ENCODE data around the gene SIGLEC7.

The SIGLEC7 gene

DNA sequence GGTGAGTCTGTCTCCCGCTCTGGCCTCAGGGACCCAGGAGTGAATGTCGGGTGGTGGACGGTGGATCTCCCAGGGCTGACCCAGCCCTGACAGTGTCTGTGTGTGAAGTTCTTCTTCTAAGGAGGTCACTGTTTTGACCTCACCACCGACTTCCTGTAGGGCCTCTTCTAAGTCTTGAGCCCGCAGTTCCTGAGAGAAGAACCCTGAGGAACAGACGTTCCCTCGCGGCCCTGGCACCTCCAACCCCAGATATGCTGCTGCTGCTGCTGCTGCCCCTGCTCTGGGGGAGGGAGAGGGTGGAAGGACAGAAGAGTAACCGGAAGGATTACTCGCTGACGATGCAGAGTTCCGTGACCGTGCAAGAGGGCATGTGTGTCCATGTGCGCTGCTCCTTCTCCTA, at the start of gene SIGLEC7:
Gene SIGLEC7 (plus strand): TSS at position 183 of the 400 bp plus-strand sequence. CDS start 69 bp downstream, at position 252.
- no peak for DNase-seq

- no peak for DNase-seq
Observed at GRCh38 chr19:51093101-51093500, 49.0 kb upstream of the SIGLEC7 start.

- no peak for DNase-seq
Observed at GRCh38 chr19:51093510-51094345, 48.4 kb upstream of the SIGLEC7 start.

DNA sequence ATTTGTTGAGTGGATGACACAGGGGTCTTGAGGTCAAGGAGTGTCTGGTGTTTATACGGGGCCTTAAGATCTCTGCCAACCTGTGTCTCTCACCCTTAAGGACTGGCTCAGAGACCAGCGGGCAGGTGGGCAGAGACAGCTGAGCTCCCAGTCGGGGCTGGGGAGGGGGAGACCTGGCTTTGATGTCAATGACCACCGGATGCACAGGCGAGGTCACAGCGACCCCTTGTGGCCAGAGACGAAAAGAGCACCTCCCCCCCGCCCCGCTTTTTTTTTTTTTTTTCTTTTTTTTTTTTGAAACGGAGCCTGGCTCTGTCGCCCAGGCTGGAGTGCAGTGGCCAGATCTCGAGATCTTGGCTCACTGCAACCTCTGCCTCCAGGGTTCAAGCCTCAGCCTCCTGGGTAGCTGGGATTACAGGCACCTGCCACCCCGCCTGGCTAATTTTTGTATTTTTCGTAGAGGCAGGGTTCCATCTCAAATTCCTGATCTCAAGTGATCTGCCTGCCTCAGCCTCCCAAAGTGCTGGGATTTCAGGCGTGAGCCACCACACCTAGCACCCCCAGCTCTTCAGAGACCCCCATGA, 47.3 kb upstream of the SIGLEC7 start:
- peak in 1 of 2 experiments; percentile 31 for DNase-seq

DNA sequence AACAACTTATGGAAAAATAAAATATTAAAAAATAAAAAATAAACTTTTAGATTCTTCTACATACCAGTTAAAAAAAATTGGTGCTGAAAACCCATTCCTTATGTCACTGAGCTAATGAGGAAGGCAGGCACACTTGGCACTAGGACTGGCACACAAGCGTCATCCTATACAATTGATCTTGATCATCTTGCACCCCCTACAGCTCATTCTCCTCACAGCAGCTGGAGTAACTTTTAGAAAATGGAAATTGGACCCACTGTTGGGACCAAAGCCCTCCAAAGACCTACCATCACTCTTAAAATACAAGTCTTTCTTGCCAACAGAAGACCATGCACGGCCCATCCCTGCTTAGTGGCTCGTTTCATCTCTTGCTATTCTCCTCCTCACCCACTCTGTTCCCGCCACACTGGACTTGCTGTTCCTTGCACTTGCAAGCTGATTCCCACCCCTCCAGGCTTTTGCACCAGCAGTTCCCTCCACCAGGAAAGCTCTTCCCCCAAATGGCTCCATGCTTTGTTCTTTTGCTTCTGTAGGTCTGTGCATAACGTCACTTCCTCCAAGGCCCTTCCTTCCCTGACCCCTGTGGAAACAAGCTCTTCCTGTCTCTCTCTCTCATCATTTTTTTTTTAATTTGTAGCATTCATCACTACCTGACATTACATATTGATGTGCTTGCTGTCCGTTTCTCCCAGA, 45.5 kb upstream of the SIGLEC7 start:
- DNase-seq: no peak

- DNase-seq: peak in 1 of 2 experiments; percentile 27
Observed at GRCh38 chr19:51097166-51097738, 44.8 kb upstream of the SIGLEC7 start.

- no peak for DNase-seq
Observed at GRCh38 chr19:51097796-51098195, 44.3 kb upstream of the SIGLEC7 start.

GRCh38 chr19:51098365-51099046, 43.6 kb upstream of the SIGLEC7 start:
- DNase-seq: no peak

DNA sequence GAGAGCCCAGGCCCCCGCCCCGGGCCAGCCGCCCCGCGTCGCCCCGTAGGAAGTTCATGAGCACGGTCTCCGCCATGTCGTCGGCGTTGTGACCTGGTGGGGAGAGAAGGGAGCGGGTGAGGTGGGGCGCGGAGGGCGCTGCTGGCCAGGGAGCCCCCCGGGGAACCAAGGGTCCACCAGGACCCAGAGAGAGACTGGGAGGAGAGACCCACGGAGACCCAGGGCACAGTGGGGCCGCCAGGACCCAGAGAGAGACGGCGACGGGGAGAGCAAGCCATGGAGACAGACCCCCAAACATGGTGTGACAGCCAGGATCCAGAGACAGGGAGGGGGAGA, 43.1 kb upstream of the SIGLEC7 start:
- DNase-seq: no peak

- DNase-seq: no peak
Observed at GRCh38 chr19:51100601-51101000, 41.5 kb upstream of the SIGLEC7 start.

DNA sequence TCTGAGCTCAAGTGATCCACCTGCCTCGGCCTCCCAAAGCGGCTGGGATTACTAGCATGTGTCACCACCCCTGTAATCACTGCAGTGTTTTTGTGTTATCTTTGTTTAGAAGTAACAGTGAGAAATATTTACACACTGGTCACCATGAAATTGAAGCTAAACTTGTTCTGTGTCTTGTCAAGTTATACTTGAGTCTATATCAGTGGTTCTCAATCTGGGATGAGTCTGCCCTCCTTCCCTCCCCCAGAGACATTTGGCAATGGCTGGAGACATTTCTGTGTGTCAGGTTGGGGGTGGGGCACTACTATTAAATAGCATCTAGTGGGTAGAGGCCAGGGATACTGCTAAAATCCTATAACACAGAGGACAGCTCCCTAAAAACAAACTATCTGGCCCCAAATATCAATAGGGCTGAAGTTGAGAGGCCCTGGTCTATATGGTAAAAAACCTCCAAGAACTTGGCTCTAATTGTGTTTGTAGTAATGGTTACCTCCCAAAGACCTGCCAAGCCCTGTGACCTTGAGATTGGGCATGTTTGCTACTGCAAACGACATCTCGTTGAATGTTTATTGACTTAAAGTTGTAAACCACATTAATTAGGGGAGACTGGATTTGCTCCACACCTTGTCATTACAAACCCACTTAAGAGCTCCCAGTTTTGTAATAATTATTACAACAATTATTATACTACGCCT, 40.8 kb upstream of the SIGLEC7 start:
- DNase-seq: no peak

- DNase-seq: no peak
Observed at GRCh38 chr19:51102991-51103390, 39.1 kb upstream of the SIGLEC7 start.

GRCh38 chr19:51103926-51104341, 38.2 kb upstream of the SIGLEC7 start:
- DNase-seq: no peak

DNA sequence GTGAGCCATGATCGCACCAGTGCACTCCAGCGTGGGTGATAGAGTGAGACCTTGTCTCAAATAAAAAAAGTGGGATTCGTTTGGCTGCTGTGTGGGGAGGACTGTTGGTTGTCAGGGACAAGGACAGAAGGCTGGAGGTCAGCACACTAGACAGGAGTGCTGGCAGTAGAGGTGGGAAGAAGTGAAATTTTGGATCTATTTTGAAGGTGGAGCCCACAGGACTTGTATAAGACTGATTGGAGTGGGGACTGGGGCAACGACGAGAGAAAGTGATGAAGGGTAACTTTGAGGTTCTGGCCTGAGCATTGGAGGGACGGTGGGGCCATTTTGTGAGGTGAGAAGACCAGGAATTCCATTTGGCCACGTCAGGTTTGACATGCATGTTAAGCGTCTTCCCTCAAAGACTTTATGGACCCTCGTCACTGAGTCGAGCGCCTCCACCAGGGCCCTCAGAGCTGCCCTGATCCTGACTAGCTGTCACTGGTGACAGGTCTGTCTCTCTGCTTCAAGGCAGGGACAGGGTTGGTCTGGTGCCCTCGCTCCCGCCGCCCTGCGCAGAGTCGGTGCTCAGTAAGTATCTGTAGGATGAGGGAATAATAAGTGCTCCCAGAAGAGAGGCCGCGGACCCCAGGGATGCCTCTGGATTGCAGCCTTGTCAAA, 34.6 kb upstream of the SIGLEC7 start:
- DNase-seq: no peak

- peak; percentile 99 to 100 for DNase-seq
Observed at GRCh38 chr19:51108066-51108804, 33.9 kb upstream of the SIGLEC7 start, which contains the start of gene CTU1. CTU1 (minus strand) TSS chr19:51108409; CDS start chr19:51104569, 3,840 bp downstream.

DNA sequence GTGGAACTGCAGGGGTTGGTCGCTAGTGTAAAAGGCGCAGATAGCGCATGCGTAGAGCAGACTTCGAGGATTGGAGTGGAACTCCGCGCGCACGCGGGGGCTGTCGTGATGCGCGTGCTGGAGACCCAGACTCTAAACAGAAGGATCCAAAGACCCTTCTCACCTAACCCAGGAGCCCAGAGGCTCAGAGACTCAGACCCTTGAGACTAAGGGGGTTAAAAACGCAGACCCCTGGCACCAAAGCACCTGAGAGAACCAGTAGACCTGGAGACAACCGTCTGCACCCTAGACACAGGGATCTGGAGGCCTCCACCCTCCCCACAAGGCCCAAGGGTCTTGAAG, 33.3 kb upstream of the SIGLEC7 start:
- DNase-seq: no peak

- no peak for DNase-seq
Observed at GRCh38 chr19:51110666-51110971, 31.5 kb upstream of the SIGLEC7 start.

- DNase-seq: no peak
Observed at GRCh38 chr19:51111606-51112005, 30.5 kb upstream of the SIGLEC7 start.

DNA sequence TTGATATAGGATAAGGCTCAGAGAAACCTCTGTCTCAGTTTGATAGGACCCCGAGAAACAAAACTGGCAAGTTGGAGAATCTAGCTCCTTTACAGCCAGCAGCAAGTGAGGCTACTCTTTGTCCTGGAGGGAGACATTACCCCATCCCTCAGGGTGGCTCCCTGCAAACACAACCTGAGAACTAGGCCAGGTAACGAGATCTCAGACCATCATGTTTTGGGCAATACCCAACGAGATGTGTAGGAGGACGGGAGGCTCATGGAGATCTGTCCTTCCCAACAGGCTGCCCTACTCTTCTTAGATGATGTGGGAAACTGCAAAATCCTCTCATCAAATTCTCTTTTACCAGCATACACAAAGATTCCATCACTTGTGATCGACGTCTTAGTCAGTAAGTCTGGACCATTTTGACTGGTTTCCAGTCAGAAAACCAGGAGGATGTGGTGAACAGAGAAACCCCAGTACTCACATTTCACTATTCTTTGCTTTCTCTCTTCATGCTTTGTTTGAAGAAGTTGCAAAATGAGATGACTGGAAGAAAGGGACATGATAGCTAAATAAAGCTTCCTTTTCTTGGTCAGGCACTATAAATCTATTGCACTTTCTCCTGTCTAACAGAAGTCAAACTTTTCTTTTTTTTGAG, 27.9 kb upstream of the SIGLEC7 start:
- no peak for DNase-seq

DNA sequence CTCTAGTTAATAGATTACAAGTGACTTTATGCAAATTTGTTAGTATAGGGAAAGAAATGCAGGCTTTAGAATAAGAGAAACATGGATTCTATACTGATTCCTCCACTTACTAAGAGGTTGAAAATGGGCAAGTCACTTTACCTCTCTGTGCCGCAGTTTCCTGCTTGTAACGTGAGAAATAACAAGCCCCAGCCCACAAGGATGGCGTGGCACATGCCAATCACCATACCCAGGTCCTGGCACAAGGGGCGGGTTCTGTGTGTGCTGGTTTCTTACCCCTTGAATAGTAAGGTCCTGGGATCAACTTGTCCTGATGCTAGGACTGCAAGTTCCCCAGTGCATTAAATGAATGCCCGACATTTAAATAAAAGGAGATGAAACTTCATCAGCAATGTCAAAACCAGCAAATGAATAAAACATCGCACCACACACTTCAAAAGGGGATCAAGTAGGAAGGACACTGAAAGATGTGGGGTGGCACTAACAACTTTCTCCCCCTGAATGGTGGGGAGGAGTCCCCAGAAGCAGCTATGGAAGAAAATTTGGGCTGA, 25.3 kb upstream of the SIGLEC7 start:
- no peak for DNase-seq

Measured in NCI-H524 (cell line).